HG03095 (cell line): Measurements from ENCODE around the gene PDE4D.

Experiments
- ATAC-seq: cut with Tn5 transposase; IDR thresholded peaks from one replicate; pipeline ENCODE4 v1.9.1; 2021; ENCODE audit warnings: moderate library complexity; ENCODE audit not compliant: unreplicated experiment

The PDE4D gene

GRCh38 chr5:59893429-59894227 lies at the start of gene PDE4D:
PDE4D (minus strand) TSS chr5:59893726.
- no peak for ATAC-seq

- ATAC-seq = no peak
Measured at GRCh38 chr5:59937633-59938032, 44.1 kb upstream of the PDE4D start.

GRCh38 chr5:59923465-59923864 lies 29.9 kb upstream of the PDE4D start:
- no peak for ATAC-seq

- no peak for ATAC-seq
Measured at GRCh38 chr5:59922220-59922619, 28.7 kb upstream of the PDE4D start.

GRCh38 chr5:59921816-59922215 lies 28.3 kb upstream of the PDE4D start:
- ATAC-seq = no peak

GRCh38 chr5:59919484-59919883 lies 26.0 kb upstream of the PDE4D start:
- ATAC-seq = no peak

- no peak for ATAC-seq
Measured at GRCh38 chr5:59917121-59917520, 23.6 kb upstream of the PDE4D start.

- no peak for ATAC-seq
Measured at GRCh38 chr5:59905188-59905587, 11.7 kb upstream of the PDE4D start.

- no peak for ATAC-seq
Measured at GRCh38 chr5:59897075-59897474, 3.5 kb upstream of the PDE4D start.

GRCh38 chr5:59891962-59892643 lies 1.4 kb downstream of the PDE4D start:
- no peak for ATAC-seq

GRCh38 chr5:59887274-59887673 lies 6.3 kb downstream of the PDE4D start:
- ATAC-seq = no peak

GRCh38 chr5:59874675-59875074 lies 18.9 kb downstream of the PDE4D start:
- no peak for ATAC-seq

- ATAC-seq = no peak
Measured at GRCh38 chr5:59873113-59873512, 20.4 kb downstream of the PDE4D start.

GRCh38 chr5:59866661-59867060 lies 26.9 kb downstream of the PDE4D start:
- ATAC-seq = no peak

GRCh38 chr5:59864718-59865117 lies 28.8 kb downstream of the PDE4D start:
- ATAC-seq = no peak

GRCh38 chr5:59863777-59864176 lies 29.7 kb downstream of the PDE4D start:
- ATAC-seq = no peak

GRCh38 chr5:59856358-59856757 lies 37.2 kb downstream of the PDE4D start:
- ATAC-seq = no peak

GRCh38 chr5:59850766-59851165 lies 42.8 kb downstream of the PDE4D start:
- ATAC-seq = no peak

- no peak for ATAC-seq
Measured at GRCh38 chr5:59847586-59847985, 45.9 kb downstream of the PDE4D start.

GRCh38 chr5:59845730-59846129 lies 47.8 kb downstream of the PDE4D start:
- no peak for ATAC-seq

GRCh38 chr5:59843511-59844213 lies 49.9 kb downstream of the PDE4D start:
- no peak for ATAC-seq

GRCh38 chr5:59842999-59843398 lies 50.5 kb downstream of the PDE4D start:
- no peak for ATAC-seq
